IMR-90 (cell line): ENCODE results near the gene SELENOM.

ENCODE experiments used
- BHLHE40 ChIP-seq: fragments of 150-350 bp; IDR thresholded peaks from 2 replicates; pipeline ENCODE4 v1.6.1; 2016; ENCODE audit warnings: mild to moderate bottlenecking, low read depth, low read length
- CEBPB ChIP-seq: IDR thresholded peaks from 2 replicates; pipeline ENCODE4 v1.6.1; 2012; ENCODE audit warnings: low read depth, low read length, improper control_type of control experiment
- CHD1 ChIP-seq: IDR thresholded peaks from 2 replicates; pipeline ENCODE4 v1.6.1; 2012; ENCODE audit warnings: low read depth, low read length, improper control_type of control experiment
- FOS ChIP-seq: fragments of 150-350 bp; IDR thresholded peaks from 2 replicates; pipeline ENCODE4 v1.6.1; 2016; ENCODE audit warnings: low read depth, low read length
- MAFK ChIP-seq: IDR thresholded peaks from 2 replicates; pipeline ENCODE4 v1.6.1; 2012; ENCODE audit warnings: low read depth, low read length, improper control_type of control experiment
- MAZ ChIP-seq: IDR thresholded peaks from 2 replicates; pipeline ENCODE4 v1.6.1; 2012; ENCODE audit warnings: low read depth, mild to moderate bottlenecking, low read length, improper control_type of control experiment, moderate library complexity, borderline replicate concordance
- MXI1 ChIP-seq: IDR thresholded peaks from 2 replicates; pipeline ENCODE4 v1.6.1; 2012; ENCODE audit warnings: low read depth, mild to moderate bottlenecking, low read length, moderate library complexity, borderline replicate concordance
- POLR2A ChIP-seq: IDR thresholded peaks from 2 replicates; pipeline ENCODE4 v1.6.1; 2012; ENCODE audit warnings: mild to moderate bottlenecking, low read depth, low read length
- RAD21 ChIP-seq: IDR thresholded peaks from 2 replicates; pipeline ENCODE4 v1.6.1; 2012; ENCODE audit warnings: low read length, improper control_type of control experiment
- SMC3 ChIP-seq: fragments of 150-350 bp; IDR thresholded peaks from 2 replicates; pipeline ENCODE4 v1.6.1; 2016; ENCODE audit warnings: low read depth, mild to moderate bottlenecking, antibody characterized with exemption, low read length, moderate library complexity
- TF ChIP-seq, protein P1 (sequence below): conservative IDR thresholded peaks from 2 replicates; pipeline ENCODE4 v1.5.1; 2012; ENCODE audit warnings: mild to moderate bottlenecking, low read depth, low read length, improper control_type of control experiment
- TF ChIP-seq, protein P2 (sequence below): fragments of 150-350 bp; IDR thresholded peaks from 2 replicates; pipeline ENCODE4 v1.6.1; 2016; ENCODE audit warnings: low read depth, mild to moderate bottlenecking, low read length, moderate library complexity, borderline replicate concordance
- TF ChIP-seq, protein P3 (sequence below): fragments of 150-350 bp; IDR thresholded peaks from 2 replicates; pipeline ENCODE4 v1.6.1; 2017; ENCODE audit warnings: mild to moderate bottlenecking, antibody characterized with exemption, low read length, low read depth

DNA sequence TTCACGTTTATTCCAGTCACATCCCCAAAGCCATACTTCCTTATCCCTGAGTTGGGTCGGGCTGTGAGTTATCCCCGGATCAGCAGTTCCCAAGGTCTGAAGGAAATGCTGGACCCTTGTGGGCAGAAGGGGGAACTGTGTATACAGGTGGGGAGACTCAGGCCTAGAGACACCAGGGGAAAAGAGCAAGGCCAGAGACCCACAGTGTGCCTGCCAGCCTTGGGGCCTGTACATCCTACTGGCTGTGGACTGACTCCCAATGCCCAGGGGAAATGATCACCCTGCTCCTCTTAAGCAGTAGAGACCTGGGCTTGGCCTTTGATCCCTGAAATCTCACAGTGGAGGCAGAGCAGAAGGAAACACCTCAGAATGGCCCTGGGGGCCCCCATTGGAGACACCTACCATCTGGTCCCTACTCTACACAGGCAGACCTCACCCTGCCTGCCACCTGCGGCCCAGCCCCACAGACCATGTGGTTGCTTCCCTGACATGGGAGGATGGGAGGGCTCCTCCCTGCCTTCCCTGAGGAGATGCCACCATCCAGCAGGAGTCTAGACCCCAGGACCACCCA lies 1.3 kb downstream of the SELENOM start:
- TF ChIP-seq, protein P1, sequence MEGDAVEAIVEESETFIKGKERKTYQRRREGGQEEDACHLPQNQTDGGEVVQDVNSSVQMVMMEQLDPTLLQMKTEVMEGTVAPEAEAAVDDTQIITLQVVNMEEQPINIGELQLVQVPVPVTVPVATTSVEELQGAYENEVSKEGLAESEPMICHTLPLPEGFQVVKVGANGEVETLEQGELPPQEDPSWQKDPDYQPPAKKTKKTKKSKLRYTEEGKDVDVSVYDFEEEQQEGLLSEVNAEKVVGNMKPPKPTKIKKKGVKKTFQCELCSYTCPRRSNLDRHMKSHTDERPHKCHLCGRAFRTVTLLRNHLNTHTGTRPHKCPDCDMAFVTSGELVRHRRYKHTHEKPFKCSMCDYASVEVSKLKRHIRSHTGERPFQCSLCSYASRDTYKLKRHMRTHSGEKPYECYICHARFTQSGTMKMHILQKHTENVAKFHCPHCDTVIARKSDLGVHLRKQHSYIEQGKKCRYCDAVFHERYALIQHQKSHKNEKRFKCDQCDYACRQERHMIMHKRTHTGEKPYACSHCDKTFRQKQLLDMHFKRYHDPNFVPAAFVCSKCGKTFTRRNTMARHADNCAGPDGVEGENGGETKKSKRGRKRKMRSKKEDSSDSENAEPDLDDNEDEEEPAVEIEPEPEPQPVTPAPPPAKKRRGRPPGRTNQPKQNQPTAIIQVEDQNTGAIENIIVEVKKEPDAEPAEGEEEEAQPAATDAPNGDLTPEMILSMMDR = peak; percentile 21; the same call in 1 of the 2 replicates
- TF ChIP-seq MAZ = no peak
- TF ChIP-seq POLR2A = no peak
- no peak for TF ChIP-seq FOS
- TF ChIP-seq, protein P2, sequence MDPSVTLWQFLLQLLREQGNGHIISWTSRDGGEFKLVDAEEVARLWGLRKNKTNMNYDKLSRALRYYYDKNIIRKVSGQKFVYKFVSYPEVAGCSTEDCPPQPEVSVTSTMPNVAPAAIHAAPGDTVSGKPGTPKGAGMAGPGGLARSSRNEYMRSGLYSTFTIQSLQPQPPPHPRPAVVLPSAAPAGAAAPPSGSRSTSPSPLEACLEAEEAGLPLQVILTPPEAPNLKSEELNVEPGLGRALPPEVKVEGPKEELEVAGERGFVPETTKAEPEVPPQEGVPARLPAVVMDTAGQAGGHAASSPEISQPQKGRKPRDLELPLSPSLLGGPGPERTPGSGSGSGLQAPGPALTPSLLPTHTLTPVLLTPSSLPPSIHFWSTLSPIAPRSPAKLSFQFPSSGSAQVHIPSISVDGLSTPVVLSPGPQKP = no peak
- TF ChIP-seq, protein P3, sequence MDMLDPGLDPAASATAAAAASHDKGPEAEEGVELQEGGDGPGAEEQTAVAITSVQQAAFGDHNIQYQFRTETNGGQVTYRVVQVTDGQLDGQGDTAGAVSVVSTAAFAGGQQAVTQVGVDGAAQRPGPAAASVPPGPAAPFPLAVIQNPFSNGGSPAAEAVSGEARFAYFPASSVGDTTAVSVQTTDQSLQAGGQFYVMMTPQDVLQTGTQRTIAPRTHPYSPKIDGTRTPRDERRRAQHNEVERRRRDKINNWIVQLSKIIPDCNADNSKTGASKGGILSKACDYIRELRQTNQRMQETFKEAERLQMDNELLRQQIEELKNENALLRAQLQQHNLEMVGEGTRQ = no peak
- no peak for TF ChIP-seq CEBPB
- TF ChIP-seq RAD21 = no peak
- TF ChIP-seq CHD1 = no peak
- TF ChIP-seq SMC3 = no peak
- peak; percentile 22; the same call in 1 of the 2 replicates for TF ChIP-seq MAFK
- peak; percentile 53; the same call in 1 of the 2 replicates for TF ChIP-seq MXI1
- no peak for TF ChIP-seq BHLHE40
